ENCODE measurements around the gene STAT4.

The STAT4 gene

DNA sequence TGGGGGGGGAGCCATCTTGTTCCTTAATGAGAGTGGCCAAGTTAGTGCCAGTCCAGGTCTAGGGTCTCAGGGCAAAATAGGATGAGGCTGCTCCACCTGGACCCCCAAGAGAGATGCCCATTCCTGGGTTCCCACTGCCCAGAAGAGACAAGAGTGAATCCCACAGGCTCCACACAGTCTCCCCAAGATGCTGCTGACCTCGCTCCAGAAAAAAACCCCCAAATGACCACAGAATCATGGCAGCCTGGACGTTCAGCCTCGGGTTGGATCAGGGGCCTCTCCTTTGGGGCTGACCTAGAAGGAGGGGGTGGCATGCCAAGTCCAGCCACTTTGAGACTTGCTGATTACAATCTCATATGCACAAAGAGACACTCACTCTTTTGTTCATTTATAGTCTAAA is 161.9 kb downstream of the STAT4 start:
- no peak for DNase-seq

GRCh38 chr2:190987938-190988337 is 162.9 kb downstream of the STAT4 start:
- DNase-seq, result no peak

DNA sequence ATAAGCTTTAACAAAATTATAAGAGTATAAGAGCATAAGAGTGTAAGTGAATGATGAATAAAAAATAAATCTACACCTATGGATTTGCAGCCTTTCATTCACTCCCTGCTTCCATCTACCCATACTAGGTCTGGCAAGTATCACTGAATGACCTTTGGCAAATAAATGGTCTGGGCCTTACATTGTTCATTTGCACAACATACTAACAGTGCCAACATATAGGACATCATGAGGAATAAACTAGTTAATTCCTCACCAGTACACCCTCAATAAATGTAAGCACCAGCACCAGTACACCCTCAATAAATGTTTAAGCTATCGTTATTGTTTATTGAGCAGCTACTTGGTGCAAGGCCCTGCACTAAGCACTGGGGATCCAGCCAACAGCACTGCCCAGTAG is 163.7 kb downstream of the STAT4 start:
- no peak for DNase-seq

DNA sequence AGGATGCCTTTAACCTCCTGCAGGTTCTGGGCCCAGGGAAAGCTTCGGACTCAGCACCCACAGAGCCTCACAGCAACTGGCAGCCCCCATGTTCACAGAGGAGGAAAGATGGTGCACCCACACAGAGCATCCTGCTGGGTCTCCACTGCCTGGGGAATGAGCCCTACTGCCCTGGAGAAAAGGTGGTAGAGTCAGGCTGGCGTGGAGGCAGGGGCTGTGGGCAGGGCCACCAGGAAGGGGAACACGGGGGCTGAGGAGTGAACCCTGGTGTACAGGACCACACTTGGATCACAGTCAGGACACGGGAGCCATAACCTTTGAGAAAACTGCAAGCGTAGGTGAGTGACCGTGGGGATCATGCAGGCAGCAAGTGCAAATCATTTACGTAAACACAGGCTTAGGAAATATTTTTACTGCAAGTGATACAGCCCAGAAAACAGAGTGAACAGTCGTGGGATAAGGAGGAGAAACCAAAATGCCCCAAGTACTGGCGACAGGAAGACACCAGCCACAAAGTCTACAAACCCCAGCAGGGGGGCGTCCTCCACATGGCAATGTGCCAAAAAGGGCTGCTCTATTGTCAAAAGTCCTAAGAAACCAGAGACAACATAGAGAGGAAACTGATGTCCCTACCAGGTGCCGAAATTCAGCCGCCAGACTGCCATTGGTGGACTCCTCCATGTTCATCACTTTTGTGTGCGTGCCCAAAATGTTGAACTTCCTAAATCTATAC is 164.4 kb downstream of the STAT4 start:
- no peak for DNase-seq

GRCh38 chr2:190984595-190984994 is 166.2 kb downstream of the STAT4 start:
- no peak for DNase-seq

GRCh38 chr2:190982262-190983034 is 168.3 kb downstream of the STAT4 start:
- no peak for DNase-seq

DNA sequence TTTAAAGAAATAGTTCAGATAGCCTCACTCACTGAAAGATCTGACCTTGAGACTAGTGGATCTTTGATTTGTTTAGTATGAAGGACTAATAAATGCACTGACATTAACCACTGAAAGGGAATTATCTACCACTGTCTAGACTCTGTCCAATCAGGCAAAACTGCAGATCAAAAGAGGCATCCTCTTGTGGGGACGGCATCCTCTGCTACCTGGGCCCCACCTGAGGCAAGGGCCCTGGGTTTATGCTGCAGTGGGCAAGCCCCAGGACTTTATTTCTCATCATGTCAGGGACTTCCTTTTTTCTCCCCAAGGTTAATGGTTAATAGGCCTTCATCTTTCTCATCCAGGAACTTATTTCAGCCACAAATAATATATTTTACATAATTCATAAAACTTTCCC is 169.1 kb downstream of the STAT4 start:
- DNase-seq, result no peak

DNA sequence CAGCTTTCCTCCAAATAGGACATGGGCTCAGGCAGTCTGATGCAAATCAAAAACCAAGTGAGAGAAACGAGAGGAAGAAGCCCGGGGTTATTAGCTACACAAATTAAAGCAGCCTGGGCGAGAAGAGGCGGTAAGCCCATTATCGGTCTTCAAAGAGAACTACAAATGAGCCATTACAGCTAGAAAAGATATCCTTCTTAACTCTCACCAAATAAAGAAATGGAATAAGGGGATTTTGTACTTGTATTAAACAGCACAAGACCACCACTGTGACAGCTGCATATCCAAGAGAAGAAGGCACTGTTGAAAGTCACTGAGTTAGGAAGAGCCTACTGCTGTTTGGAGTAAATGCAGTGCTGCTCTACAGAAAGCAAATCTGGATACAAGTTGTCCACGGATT is 169.5 kb downstream of the STAT4 start:
- DNase-seq, result no peak

DNA sequence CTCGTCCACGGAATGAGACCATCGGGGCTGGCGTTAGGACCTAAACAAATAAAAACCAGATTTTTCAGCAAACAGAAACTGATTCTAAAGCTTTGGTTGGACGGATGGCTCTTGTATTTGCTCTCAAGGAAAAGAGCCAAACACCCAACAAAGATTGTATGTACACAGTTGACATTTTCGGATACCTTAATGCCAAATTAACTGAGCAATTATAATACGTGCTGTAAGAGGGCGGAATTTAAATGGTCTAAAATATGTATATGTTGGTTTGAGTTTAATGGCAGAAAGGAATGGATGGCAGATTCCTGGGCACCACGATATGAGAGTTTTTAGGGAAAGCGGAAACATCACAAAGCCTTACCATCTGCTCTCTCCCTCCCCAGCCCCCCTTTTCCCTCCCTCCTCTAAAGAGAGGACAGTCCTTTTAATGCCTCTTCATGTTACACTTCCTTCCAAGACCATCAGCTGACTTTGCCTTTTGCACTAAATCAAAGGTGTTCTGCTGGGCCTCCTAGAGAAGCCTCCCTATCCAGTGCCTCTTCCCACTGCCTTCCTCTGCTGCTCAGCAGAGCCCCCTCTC is 170.1 kb downstream of the STAT4 start:
- DNase-seq, result no peak

DNA sequence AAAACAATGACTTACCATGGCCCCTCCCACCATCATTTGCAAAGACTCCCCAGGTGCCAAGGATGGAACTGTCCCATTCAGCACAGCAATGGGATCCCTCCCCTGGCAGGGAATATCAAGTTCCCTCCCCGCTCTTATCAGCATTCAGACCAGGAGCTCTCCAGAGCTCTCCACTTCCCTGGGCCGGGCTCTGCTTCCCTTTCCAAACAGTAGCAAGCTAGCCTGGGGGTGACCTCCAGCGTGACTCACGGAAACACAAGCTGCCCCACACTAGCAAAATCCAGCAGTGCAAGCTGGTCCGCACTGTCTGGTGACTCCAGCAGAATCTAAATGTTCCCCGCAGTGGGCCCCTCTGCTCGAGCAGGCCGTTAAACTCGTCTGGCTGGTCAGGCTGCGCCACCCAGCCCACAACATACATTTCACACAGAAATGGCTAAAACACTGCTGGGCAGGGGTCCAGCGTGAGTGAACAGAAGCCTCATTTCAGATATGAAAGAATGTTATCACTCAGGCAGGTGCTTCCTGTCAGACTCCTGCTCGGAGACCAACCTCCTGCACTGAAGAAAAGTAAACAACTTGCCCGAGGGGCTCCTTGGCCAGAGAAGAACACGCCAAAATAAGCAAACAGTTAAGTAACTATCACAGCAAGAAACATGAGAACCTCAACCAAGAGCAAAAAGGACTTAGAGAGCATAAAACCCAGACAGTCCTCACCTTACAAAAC is 170.7 kb downstream of the STAT4 start:
- DNase-seq, result peak; percentile 78
